GM19452 (cell line): ENCODE results near the gene ITGA4.

ENCODE experiments used
- ATAC-seq: cut with Tn5 transposase; IDR thresholded peaks from one replicate; pipeline ENCODE4 v1.9.1; 2021; ENCODE audit not compliant: unreplicated experiment

The ITGA4 gene

DNA sequence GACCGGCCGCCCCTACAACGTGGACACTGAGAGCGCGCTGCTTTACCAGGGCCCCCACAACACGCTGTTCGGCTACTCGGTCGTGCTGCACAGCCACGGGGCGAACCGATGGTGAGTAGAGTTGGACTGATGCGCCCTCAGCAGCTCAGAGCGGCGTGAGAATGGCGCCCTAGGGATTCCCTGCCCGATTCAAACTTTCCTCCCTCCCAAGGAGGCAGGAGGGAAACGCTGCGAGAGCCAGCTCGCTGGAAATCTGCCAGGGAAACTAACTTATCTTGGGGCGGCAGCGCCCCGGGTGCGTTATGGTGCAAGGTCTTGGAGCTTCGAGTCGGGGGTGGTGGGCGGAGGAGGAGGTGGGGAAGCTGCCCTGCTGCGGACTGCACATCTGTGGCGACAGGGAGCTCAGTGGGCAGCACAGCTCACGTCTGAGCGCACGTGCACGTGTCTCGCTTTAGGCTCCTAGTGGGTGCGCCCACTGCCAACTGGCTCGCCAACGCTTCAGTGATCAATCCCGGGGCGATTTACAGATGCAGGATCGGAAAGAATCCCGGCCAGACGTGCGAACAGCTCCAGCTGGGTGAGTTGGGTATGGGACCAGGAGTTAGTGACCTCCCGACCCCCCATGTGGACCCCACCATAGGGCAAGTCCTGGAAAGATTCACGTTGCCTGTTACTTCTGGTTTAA lies 697 bp downstream of the ITGA4 start:
- ATAC-seq = peak; percentile 7

DNA sequence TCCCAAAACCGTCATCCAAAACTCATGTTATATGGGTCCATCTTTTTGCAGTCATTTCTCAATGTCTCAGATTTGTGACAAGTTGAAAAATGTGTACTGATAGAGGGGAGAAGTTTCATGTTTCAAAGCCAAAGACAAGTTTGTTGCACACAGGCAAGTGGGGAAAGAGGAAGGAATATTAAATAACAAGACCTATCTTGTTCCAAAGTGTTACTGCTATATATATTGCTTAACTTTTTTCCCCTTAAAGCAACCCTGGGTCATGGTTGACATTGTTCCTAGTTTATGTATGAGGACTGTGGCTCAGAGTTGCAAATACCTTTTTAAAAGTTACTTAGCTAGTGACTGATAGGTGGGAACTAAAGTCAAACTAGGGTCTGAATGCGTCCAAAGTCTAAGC lies 1.7 kb downstream of the ITGA4 start:
- no peak for ATAC-seq

DNA sequence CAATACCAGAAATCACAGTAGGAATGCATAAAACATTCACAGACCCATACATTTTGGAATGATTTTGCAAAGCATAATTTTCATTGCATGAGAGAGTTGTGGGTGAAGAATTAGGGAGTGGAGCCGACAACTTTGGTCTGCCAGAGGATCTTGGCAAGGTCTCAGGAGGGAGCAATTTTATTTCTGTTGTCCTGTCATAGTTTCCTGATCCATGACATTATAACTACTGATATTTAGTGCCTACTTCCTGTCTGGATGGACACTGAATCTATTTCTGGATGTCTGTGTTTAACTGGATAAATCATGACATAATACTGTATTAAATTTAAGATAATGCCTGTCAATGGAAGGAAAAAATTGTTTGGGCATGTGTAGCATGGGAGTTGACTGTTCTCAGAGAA lies 2.4 kb downstream of the ITGA4 start:
- ATAC-seq = no peak

DNA sequence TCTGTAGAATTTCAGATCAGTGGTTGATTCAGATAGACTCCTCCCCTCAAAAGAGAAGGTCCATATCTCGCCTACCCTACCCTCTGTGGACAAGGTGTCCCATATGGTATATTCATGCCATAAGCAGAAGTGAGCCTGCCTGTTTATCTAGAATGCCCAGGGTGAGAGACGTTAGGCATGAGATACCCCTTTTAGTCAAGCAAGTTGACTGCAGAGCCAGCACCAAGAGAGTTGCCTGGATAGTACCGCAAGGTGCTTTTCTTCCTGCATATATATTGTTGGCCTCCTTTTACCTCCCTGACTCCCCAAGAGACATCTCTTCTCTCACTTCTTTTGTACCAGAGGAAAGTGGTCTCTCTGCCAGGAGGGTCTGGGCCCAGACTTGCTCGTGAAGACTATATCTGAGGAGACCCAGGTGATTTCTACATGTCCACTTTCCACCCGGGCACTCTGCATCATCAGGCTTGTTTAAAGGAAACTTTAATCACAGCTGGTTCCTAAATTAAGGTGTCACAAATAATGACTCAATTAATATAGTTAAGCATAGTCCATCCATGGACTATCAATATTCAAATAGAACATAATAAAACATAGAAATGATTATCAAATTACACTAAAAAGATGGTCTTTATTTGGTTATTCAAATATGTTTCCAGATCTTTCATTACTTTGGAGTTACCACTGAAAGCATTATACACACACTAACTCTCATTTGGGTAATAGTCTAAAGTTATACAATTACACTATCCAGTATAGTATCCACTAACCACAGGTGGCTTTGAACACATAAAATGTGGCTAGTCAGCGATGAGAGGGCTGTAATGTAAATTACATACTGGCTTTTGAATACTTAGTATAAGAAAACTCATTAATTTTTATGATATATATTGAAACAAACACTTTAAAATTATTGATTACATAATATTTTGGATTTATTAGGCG lies 4.1 kb downstream of the ITGA4 start:
- ATAC-seq = peak; percentile 15

DNA sequence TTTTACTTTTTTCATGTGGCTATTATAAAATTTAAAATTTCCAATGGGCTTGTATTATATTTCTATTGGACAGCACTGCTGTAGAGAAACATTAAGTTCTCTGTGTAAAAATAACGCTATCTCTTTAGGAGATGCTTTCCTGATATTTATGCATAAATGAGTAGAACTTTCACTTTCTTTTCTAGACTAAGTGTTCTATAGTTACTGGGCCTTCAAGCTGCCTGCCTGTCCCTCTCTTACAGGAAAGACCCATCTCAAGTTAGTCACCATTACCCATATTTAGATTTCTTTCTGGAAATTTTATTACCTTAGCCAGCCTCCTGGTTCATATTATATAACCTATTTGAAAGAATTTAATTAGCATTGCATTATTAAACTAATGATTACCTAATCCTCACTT lies 4.8 kb downstream of the ITGA4 start:
- no peak for ATAC-seq

DNA sequence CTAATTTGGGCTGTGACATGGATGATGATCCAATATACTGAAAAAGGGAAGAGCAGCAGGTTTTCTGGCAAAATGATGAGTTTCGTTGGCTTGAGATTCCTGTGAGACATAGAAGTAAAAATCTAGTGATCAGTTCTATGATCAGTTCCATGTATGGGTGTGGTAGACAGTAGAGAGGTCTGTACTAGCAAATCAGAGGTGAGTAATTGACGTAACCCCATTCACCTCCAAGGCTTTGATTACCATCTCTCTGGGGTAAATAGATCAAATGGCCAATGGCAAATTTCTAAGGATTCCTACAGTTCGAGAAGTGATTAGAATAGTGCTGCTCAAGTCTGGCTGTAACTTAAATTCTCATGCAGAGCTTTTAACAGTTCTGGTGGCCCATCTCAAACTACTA lies 6.4 kb downstream of the ITGA4 start:
- no peak for ATAC-seq

DNA sequence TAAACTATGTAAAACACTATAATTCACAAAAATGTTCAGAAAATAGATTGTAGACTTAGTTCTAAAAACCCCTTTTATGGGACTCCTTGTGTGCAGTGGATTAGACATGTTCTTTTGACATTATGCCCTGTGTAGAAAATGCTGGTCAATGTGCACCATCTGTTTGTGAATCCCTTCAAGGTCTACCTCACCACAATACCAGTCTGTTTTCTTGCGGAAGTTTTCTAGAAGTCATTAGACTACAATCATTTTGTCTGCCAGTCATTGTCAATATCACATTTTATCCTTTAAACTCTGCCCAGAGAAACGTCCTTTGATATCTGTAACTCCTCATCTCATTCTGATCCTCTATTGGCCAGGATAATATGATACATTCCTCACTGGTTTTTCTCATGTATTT lies 7.8 kb downstream of the ITGA4 start:
- no peak for ATAC-seq

DNA sequence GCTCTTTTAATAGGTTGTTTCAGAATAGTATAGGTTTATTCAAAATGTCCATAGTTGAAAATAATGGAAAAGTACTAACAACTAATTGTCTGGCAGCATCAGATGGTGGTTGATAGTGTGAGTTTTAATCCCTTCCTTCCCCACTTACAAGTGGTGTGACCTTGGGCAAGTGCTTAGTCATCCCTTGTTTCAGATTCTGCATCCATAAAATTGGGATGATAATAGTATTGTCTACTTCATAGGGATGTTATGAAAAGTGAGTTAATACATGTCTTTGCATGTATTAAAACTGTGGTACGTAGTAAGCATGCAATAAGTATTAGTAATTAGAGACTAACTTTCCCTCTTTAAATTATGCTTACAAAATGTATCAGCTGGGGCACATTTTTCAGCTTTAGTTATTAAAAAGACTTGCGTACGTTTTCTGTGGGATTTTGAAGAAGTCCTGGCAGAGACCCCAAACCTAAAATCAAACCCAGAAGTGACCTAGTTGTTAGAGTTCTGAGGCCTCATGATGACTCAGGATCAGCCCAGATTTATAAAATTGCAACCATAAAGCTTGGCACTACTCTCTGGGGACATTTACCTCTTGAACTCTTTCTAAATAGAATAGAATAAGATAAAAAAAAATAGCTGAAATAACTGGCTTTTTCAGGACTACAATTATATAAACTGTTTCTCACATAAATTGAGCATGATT lies 8.6 kb downstream of the ITGA4 start:
- no peak for ATAC-seq

DNA sequence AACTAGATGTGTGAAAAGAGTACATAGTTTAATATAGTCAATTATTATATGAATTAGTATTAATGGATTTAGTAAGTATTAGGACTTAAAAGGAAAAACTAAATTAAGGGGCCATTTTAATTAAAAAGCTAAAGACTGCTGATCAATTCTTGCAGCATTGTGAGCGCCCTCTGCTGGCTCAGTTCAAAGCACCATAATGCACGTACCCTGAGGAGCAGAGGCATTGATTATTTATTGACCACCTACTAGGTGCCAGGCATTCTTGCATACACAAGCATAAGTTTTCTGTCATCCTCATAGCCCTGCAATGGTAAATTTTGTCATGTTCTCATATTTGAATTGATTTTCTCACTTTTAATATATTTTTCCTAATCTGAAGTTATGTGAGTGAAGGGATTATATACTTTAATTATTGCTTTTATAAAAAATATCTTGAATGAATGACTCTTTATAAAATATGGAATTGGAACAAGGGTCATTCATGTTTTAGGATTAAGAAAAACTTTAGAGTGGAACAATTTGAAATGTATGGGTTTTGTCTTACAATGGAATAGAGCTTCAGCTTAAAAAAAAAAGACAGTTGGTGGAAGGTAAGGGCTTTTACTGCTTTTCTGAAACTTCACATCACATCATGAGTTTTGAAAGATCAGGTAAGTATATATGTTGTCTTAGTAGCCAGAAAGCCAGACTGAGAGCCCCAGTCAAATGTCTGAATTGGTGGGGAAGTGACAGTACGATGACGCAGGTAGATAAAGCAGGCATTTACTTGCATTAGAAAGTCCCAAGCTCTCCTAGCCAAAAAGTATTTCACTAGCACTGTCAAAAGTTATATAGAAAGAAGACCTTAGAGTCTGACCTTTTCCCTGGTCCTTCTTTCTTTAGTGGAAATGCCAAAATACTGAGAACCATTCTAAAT lies 9.7 kb downstream of the ITGA4 start:
- no peak for ATAC-seq

DNA sequence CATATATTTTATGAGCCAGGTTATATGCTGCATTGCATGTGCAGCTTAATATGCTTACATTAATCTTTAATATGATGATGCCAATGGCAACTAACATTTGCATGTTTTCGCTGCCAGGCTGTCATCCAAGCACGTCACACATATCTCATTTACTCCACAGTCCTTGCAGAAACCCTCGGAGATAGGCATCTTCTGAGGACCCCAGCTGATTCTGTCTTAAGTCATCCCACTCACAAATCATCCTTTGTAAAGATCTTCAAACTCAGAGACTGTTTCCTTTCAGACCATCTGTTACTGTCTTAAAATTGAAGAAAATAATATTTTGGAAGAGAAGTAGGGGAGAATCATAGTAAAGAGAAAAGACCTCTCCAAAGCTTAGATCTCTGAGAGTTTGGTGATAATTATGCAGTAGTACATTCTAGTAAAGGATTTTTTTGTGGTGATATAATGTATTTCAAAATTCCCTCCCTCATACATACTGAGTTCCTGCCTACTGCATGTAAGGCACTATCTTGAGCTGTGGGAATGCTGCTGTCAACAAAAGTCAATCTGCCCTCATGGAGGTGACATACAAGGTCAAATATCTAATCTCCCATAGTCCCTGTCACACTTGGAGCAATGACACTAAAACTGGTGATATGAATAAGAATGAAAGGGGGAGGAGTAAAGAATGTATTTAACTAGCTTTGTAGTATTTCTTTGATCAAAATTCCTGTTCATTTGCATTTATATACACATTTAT lies 11.0 kb downstream of the ITGA4 start:
- no peak for ATAC-seq

DNA sequence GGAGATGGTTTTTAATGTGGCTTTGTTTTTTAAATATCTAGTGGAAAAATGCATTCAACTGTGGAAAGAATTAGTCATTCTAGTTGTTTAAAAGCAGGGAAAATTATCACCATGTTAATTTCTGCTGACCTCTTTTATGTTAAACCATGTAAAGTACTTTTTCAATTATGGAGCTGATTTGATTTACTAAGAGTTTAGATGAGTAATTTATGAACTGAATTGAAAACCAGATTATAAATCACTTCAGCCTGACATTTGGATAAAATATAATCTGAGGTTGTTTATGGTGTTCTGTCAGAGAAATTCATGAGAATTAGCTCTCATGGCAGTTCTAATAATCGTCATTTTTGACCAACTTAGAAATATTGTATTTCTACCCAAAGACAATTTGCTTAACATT lies 11.6 kb downstream of the ITGA4 start:
- no peak for ATAC-seq

DNA sequence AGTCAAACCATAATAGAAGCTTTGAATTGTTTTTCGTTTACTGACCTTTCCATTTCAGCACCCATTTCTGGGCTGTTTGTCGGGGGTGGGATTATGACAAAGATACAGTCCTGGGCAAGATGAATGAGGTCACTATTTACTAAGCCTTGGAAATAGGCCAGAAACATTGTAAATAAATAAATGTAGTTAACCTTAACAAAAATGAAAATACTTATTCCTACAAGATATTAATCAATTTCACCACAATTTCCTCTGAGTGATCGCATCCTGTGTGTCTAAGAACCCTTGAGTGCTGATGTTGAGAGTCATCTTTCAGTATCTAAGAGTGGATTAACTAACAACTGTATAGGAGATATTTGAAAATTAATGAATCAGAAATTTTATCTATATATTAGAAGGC lies 14.0 kb downstream of the ITGA4 start:
- no peak for ATAC-seq

DNA sequence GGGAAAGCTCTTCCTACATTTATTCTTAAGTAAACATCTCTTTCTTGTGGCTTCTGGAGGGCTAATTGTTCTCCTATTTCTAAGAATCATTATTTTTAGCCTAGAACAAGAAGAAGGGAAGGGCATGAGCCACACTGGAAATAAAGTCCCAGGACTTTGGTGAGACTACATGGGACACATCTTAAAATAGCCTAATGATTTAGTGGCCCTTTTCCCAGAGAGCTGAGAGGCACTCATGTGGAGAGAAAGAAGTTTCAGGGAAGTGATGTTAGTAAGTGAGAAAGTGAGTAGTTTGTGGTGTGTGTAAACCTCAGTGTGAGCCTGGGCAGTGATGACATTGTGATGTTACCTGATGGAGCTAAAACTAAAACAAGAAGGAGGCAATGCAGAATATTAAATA lies 14.6 kb downstream of the ITGA4 start:
- no peak for ATAC-seq

DNA sequence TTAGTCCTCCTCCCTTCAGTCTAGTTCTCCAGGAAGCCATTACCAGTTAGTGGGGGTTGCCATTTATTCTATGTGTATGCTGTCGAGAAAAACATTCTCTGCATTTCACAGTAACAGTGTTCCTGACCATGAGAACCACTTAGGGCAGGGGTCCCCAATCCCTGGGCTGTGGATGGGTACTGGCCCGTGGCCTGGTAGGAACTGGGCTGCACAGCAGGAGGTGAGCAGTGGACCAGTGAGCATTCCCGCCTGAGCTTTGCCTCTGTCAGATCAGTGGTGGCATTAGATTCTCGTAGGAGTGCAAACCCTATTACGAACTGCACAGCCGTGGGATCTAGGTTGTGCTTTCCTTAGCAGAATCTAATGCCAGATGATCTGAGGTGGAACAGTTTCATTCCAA lies 15.8 kb downstream of the ITGA4 start:
- ATAC-seq = no peak

DNA sequence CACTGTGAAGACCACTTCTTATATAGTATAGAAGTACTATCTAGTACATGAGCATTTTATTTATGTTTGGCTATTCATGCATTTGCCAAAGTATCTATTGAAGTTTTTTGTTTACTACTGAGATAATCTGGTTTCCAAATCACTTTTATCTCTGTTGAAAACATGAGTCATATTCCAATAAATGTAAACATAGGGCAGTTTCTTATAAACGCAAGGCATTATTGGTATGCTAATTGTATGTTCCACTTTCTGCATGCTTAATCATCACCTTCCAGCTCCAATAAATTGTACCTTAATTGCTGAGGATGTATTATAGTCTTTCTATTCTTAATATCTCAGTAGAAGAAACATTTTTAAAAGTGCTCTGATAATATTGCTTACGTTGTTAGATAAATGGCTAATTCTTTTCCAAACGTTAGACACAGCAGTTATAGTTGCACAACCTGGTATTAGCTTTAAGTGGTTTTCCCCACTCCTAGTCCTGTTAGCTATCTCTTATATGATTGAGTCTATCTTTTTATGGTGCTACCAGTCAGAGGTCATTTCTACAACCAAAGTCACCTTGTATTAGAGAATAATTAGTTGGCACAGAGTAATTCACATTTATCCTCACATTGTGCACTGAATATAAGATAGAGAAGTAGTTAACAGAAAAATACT lies 17.2 kb downstream of the ITGA4 start:
- ATAC-seq = no peak

DNA sequence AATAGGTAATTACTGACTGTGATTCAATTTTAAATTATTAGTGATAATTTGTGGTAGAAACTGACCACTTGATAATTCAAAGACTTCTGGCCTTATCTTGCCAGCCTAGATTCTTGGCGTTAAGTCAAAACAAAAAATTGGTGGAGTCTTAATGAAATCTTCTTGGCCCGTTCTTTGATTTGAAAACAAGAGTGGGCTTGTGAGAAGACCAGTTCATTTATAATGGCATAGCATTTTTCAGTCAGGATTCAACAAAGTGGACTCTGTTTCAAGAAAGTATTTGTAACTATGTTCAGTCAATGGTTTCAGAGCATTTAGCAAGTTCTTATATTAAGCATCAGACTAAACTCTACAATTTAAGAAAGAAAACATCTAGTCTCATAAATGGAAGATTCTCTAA lies 26.0 kb downstream of the ITGA4 start:
- ATAC-seq = no peak

DNA sequence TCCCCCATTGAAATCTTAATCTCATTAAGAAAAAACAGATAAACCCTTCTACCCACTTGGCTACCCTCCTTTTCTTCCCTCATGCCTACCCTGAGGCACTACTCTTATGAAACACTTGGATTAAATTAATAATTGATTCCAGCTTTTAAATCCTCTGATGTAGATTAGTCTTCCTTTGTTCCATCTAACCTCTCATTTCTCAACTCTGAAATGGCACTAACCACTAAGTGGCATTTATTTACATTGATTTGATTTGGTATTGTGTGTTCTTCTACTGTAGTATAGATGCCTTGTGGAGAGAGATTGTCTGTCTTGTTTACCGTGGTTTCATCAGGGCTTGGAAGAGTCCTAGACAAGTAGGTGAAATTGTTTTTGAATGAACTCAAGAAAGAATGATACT lies 26.7 kb downstream of the ITGA4 start:
- no peak for ATAC-seq

DNA sequence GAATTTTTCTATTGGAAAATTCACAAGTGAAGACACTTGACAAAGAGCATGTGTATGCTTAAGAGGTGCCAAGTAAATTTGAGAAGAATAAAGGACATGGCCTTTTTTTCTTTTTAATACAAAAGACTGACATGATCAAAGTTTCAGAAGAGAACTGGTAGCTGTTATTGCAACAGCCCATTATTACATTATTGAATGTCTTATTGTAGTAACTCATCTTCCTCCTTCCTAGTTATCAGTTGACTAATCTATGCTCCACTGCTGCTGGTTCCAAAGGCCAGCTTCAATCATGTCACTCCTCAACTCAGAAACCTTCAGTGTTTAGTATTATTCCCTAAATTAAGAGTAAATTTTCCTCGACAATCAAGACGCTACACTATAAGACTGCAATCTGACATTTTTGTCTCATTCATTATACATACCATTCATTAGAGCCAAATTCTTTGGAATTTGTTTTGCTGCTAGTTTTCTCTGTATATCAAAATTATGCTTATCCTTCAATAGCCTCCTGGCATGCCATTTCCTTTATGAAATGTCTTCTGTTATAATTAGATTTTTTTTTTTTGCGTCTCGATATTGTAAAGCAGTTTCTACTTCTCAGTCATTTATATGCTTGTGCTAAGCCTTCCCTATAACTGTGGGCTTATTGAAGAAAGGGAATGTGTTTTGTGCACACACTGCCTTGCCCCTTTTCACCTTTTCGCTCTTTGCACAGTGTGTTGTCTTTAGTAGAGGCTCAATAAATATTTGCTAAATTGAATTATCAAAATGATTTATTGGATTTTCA lies 27.9 kb downstream of the ITGA4 start:
- no peak for ATAC-seq

DNA sequence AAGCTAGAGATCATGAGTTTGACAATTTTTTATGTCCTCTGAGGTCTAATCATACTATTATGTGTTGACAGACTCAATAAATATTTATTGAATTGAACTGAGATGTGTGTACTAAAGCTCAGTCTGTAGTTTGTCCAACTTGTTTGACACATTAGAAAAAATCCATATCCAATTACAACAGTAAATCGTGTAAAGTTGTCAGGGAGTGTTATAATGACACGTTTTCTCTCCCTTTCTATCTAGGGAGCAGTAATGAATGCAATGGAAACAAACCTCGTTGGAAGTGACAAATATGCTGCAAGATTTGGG lies 28.4 kb downstream of the ITGA4 start:
- ATAC-seq = no peak
